Measurements from ENCODE around the gene OR8S1. TPM values are rescaled to one million over a fixed set of nuclear protein-coding genes. Genes with fewer than 3 reads are reported as not detected.
"Not testable (repeated sequence)": the region's sequence is repeated elsewhere in the genome, so short reads cannot be mapped to it uniquely, and the experiment has no call there.

Gene OR8S1
- total RNA-seq, 3 donors from 2014 or later = not detected

DNA sequence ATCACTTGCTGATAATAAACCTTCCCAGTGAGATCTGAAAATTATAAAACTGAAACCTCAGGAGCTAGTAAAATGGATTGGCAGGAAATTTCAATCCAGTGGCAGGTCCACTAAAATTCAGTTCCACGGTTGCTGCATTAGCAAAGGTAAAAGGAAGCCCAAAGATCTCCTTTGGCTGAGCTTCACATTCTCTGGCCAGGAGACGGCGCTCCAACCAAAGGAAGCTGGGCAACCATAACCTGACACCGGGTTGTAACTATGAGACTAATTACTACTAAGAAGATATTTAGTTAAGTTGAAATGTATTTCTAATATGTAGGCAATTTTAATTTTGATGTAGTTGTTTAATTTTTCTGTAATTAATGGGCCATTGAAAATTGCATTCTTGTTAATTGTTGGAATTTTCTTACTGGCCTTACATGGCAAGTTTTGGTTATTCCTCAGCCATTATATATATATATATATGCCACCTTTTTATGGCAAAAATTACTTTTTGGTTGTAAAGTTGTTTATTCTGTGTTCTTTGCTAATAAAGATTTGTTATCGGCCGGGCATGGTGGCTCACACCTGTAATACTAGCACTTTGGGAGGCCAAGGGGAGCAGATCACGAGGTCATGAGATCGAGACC, 17.0 kb downstream of the OR8S1 start:
- Histone ChIP-seq H3K4me1 (no peaks in the 10 kb centered on the region), H3K27me3 (no peaks in the 10 kb centered on the region), H3K36me3 (no peaks in the 10 kb centered on the region), H3K4me3 (no peak overlapping the region), H3K27ac (no peak overlapping the region), H3K9me3 (no peaks in the 10 kb centered on the region)
- no peak for DNase-seq (ENCODE audit: low spot score in 2 of 2)
- intact Hi-C loops (cut with DNase I; ENCODE audit: low total_unique reads) = no loop called here
- TF ChIP-seq POLR2A (IDR thresholded peaks at IDR 0.05) = no peak
- TF ChIP-seq, protein P1, sequence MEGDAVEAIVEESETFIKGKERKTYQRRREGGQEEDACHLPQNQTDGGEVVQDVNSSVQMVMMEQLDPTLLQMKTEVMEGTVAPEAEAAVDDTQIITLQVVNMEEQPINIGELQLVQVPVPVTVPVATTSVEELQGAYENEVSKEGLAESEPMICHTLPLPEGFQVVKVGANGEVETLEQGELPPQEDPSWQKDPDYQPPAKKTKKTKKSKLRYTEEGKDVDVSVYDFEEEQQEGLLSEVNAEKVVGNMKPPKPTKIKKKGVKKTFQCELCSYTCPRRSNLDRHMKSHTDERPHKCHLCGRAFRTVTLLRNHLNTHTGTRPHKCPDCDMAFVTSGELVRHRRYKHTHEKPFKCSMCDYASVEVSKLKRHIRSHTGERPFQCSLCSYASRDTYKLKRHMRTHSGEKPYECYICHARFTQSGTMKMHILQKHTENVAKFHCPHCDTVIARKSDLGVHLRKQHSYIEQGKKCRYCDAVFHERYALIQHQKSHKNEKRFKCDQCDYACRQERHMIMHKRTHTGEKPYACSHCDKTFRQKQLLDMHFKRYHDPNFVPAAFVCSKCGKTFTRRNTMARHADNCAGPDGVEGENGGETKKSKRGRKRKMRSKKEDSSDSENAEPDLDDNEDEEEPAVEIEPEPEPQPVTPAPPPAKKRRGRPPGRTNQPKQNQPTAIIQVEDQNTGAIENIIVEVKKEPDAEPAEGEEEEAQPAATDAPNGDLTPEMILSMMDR (IDR thresholded peaks at IDR 0.05) = peak in 1 of 3 donors; percentile 40
- no peak for TF ChIP-seq POLR2AphosphoS5 (IDR thresholded peaks at IDR 0.05)

DNA sequence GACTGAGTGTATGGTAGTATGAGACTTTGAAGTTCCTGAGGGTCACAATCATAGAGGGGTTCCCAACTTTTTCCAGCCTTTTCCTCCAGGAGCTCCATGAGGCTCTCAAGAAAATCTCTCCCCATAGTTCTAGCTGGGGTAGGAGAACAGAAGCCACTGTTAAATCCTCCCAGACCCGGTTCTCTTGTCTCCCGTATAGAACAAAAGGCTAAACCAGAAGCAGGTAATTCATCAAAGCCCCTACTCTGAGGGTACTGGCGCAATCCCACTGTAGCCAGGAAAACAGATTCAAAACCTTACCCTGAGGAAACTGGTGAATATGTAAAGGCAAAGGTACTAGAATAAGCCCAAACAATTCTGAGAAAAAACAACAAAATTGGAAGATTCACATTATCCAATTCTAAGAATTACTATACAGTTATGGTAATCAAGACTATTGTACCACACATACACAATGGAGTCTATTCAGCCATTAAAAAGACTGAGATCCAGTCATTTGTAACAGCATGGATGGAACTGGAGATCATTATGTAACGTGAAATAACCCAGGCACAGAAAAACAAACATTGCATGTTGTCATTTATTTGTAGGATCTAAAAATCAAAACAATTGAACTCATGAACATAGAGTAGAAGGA, 20.5 kb downstream of the OR8S1 start:
- TF ChIP-seq POLR2A (IDR thresholded peaks at IDR 0.05) (no peak), POLR2AphosphoS5 (IDR thresholded peaks at IDR 0.05) (no peak)
- TF ChIP-seq, protein P1 (IDR thresholded peaks at IDR 0.05) = no peak
- H3K4me1 ChIP-seq = no peaks in the 10 kb centered on the region
- intact Hi-C loops (cut with DNase I; ENCODE audit: low total_unique reads) = no loop called here
- no peak overlapping the region for H3K4me3 ChIP-seq
- no peak overlapping the region for H3K27ac ChIP-seq
- H3K27me3 ChIP-seq = no peaks in the 10 kb centered on the region
- H3K9me3 ChIP-seq = no peaks in the 10 kb centered on the region
- DNase-seq (ENCODE audit: low spot score in 2 of 2) = no peak
- no peaks in the 10 kb centered on the region for H3K36me3 ChIP-seq

- H3K36me3 ChIP-seq; H3K27me3 ChIP-seq; H3K4me3 ChIP-seq; H3K4me1 ChIP-seq; H3K9me3 ChIP-seq; intact Hi-C loops (cut with DNase I; ENCODE audit: low total_unique reads); H3K27ac ChIP-seq; DNase-seq (ENCODE audit: low spot score in 2 of 2): not testable (repeated sequence)
Observed at GRCh38 chr12:48547012-48547411, 21.6 kb downstream of the OR8S1 start.

GRCh38 chr12:48551636-48552035, 26.2 kb downstream of the OR8S1 start:
- DNase-seq (ENCODE audit: low spot score in 2 of 2); H3K4me3 ChIP-seq; H3K27ac ChIP-seq; H3K27me3 ChIP-seq; H3K4me1 ChIP-seq; H3K36me3 ChIP-seq; H3K9me3 ChIP-seq; intact Hi-C loops (cut with DNase I; ENCODE audit: low total_unique reads): not testable (repeated sequence)

GRCh38 chr12:48553666-48554343, 28.4 kb downstream of the OR8S1 start:
- H3K4me1 ChIP-seq; H3K27ac ChIP-seq; H3K27me3 ChIP-seq; DNase-seq (ENCODE audit: low spot score in 2 of 2); H3K4me3 ChIP-seq; intact Hi-C loops (cut with DNase I; ENCODE audit: low total_unique reads); H3K36me3 ChIP-seq; H3K9me3 ChIP-seq: not testable (repeated sequence)

- intact Hi-C loops (cut with DNase I; ENCODE audit: low total_unique reads) = no loop called here
- H3K27ac ChIP-seq = no peak overlapping the region
- H3K36me3 ChIP-seq = no peaks in the 10 kb centered on the region
- H3K4me3 ChIP-seq = no peak overlapping the region
- H3K9me3 ChIP-seq = no peaks in the 10 kb centered on the region
- no peaks in the 10 kb centered on the region for H3K27me3 ChIP-seq
- no peak for DNase-seq (ENCODE audit: low spot score in 2 of 2)
- no peaks in the 10 kb centered on the region for H3K4me1 ChIP-seq
- TF ChIP-seq, protein P1 (IDR thresholded peaks at IDR 0.05) = no peak
- TF ChIP-seq POLR2AphosphoS5 (IDR thresholded peaks at IDR 0.05) = no peak
- no peak for TF ChIP-seq POLR2A (IDR thresholded peaks at IDR 0.05)
Observed at GRCh38 chr12:48556631-48557030, 31.2 kb downstream of the OR8S1 start.

Data from breast epithelium (tissue), 4 donors.